Ascending aorta (tissue), 2 donors: ENCODE results near the gene SSR2. TPM values are rescaled to one million over a fixed set of nuclear protein-coding genes. Genes with fewer than 3 reads are reported as not detected.

Source experiments
- DNase-seq, 2 donors: peaks; one replicate each; pipeline ENCODE4 v3.0.0-alpha.2; 2019; ENCODE audit warnings: low spot score in 2 of 2
- H3K27ac ChIP-seq, 2 donors: fragments of 200-600 bp; sonication (generic); one replicate each; pipeline ENCODE4 v1.5.1; 2016 to 2017; ENCODE audit warnings: mild to moderate bottlenecking in 1 of 2
- H3K27me3 ChIP-seq: fragments of 200-600 bp; sonication (generic); one replicate; pipeline ENCODE4 v1.5.1; 2017
- H3K36me3 ChIP-seq, 2 donors: fragments of 200-600 bp; sonication (generic); one replicate each; pipeline ENCODE4 v1.5.1; 2016
- H3K4me1 ChIP-seq, 2 donors: fragments of 200-600 bp; sonication (generic); one replicate each; pipeline ENCODE4 v1.5.1; 2016 to 2017; ENCODE audit warnings: mild to moderate bottlenecking in 1 of 2
- H3K4me3 ChIP-seq, 2 donors: fragments of 200-600 bp; sonication (generic); one replicate each; pipeline ENCODE4 v1.5.1; 2016 to 2017; ENCODE audit warnings: mild to moderate bottlenecking in 1 of 2
- H3K9me3 ChIP-seq, 2 donors: fragments of 200-600 bp; sonication (generic); one replicate each; pipeline ENCODE4 v1.5.1; 2016
- CTCF ChIP-seq, 3 experiments: fragments of 200-600 bp in 2 of 3; fragments of 450-650 bp in 1 of 3; sonication (generic) in 2 of 3; IDR thresholded peaks; one replicate each; pipeline ENCODE4 v1.5.1; 2016 to 2019; ENCODE audit warnings: antibody characterized with exemption in 3 of 3, mild to moderate bottlenecking in 1 of 3, moderate library complexity in 1 of 3
- intact Hi-C: fragments of 100-400 bp; cut with DNase I; formaldehyde crosslinking; loops from one replicate; pipeline ENCODE4 v1.15.1; 2023
- total RNA-seq: library from RNA; depleted of rRNA; stranded (reverse); fragments of >200 nt; gene quantifications from one replicate; pipeline ENCODE4 v1.1.0, GENCODE V29; 2016

Gene SSR2
- total RNA-seq, 1 donor from 2014 or later: 103 TPM

- Histone ChIP-seq H3K4me1 (peaks cover 30 to 44% of the 10 kb centered on the region in 2 donors), H3K4me3 (peak overlapping the region in 1 of 2 donors; percentile 9), H3K36me3 (peaks cover 0 to 4% of the 10 kb centered on the region in 2 donors), H3K27ac (peak overlapping the region; percentile 94 to 98), H3K27me3 (no peaks in the 10 kb centered on the region), H3K9me3 (no peaks in the 10 kb centered on the region)
- intact Hi-C loops: loop anchor here (5.0 kb wide), 1 partner anchor 121 kb away; no protein-coding TSS in a partner anchor
- DNase-seq: peak in 1 of 2 donors; percentile 83
- TF ChIP-seq CTCF (IDR thresholded peaks at IDR 0.05): peak in 1 of 3 experiments; percentile 27
These were observed 37.3 kb downstream of the SSR2 start for GRCh38 chr1:155983191-155984024.

GRCh38 chr1:155982106-155982505, 38.6 kb downstream of the SSR2 start:
- H3K4me3 ChIP-seq: peak overlapping the region in 1 of 2 donors; percentile 26

GRCh38 chr1:155981266-155982088, 39.3 kb downstream of the SSR2 start:
- no peaks in the 10 kb centered on the region for H3K27me3 ChIP-seq
- peaks cover 30 to 44% of the 10 kb centered on the region in 2 donors for H3K4me1 ChIP-seq
- intact Hi-C loops: loop anchor here (5.0 kb wide), 1 partner anchor 119 kb away; no protein-coding TSS in a partner anchor
- H3K4me3 ChIP-seq: peak overlapping the region in 1 of 2 donors; percentile 38
- H3K27ac ChIP-seq: peak overlapping the region; percentile 94 to 98
- no peak for TF ChIP-seq CTCF (IDR thresholded peaks at IDR 0.05)
- H3K36me3 ChIP-seq: peaks cover 0 to 4% of the 10 kb centered on the region in 2 donors
- no peak for DNase-seq
- H3K9me3 ChIP-seq: no peaks in the 10 kb centered on the region

More at GRCh38 chr1:155982106-155982505, 38.6 kb downstream of the SSR2 start:
- Histone ChIP-seq H3K4me1 (peaks cover 30 to 44% of the 10 kb centered on the region in 2 donors), H3K27ac (peak overlapping the region; percentile 94 to 98), H3K9me3 (no peaks in the 10 kb centered on the region), H3K27me3 (no peaks in the 10 kb centered on the region), H3K36me3 (peaks cover 0 to 4% of the 10 kb centered on the region in 2 donors)
- DNase-seq: no peak
- no peak for TF ChIP-seq CTCF (IDR thresholded peaks at IDR 0.05)
- intact Hi-C loops: loop anchor here (5.0 kb wide), 1 partner anchor 120 kb away; no protein-coding TSS in a partner anchor

GRCh38 chr1:155979597-155980343, 41.0 kb downstream of the SSR2 start:
- Histone ChIP-seq H3K27me3 (no peaks in the 10 kb centered on the region), H3K4me3 (peak overlapping the region; percentile 72 to 89), H3K36me3 (peaks cover 0 to 4% of the 10 kb centered on the region in 2 donors), H3K9me3 (no peaks in the 10 kb centered on the region), H3K4me1 (peaks cover 34 to 51% of the 10 kb centered on the region in 2 donors), H3K27ac (peak overlapping the region; percentile 94 to 98)
- peak; percentile 42 to 87 for DNase-seq
- no peak for TF ChIP-seq CTCF (IDR thresholded peaks at IDR 0.05)
- intact Hi-C loops: loop anchor here (1.0 to 5.0 kb wide), 2 partner anchors 17 to 117 kb away; no protein-coding TSS in a partner anchor

DNA sequence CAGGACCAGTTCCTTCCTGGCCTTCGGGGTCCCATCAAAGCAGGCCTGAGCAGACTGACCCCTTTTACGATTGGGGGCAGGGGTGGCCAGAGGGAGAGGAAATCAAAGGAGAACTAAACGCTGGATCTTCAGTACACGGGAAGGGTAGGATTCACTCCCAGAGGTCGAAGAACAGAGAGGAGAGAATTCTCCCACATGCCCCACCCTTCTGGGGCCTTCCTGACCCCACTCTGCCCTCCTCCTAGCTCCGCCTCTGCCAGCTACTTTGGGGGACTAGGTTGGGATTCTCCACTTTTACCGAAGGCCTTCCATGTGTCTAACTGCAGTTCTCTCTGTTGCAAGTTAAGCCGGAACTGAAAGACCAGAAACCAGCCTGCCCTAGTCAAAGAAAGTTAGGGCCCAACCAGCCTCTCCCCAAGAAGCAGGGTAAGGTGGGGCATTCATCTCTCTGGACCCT, 41.8 kb downstream of the SSR2 start:
- Histone ChIP-seq H3K4me3 (peak overlapping the region; percentile 72 to 89), H3K4me1 (peaks cover 39 to 54% of the 10 kb centered on the region in 2 donors), H3K36me3 (peaks cover 0 to 4% of the 10 kb centered on the region in 2 donors), H3K27ac (peak overlapping the region; percentile 94 to 98), H3K9me3 (no peaks in the 10 kb centered on the region), H3K27me3 (no peaks in the 10 kb centered on the region)
- DNase-seq: no peak
- TF ChIP-seq CTCF (IDR thresholded peaks at IDR 0.05): no peak
- intact Hi-C loops: no loop called here
